K562 (cell line): ENCODE results near the gene GDPD2. TPM values are rescaled to one million over a fixed set of nuclear protein-coding genes. Genes with fewer than 3 reads are reported as not detected.
A peak's percentile ranks its signal among the peaks of the same experiment; 100 is the strongest.

Experiments
- BRCA1 ChIP-seq, 2 experiments: fragments of 450-650 bp in 1 of 2; sonication (generic) in 1 of 2; formaldehyde crosslinking in 1 of 2; IDR thresholded peaks; 2 replicates each; pipeline versions ENCODE4 v1.5.0 to v1.6.1; 2017 to 2020; ENCODE audit warnings: mild to moderate bottlenecking in 1 of 2, missing genetic modification reagents in 1 of 2
- KAT8 ChIP-seq: fragments of 450-650 bp; IDR thresholded peaks from 2 replicates; pipeline ENCODE4 v1.6.1; 2016; ENCODE audit warnings: low read depth, mild to moderate bottlenecking
- KDM4B ChIP-seq, 2 experiments: fragments of 450-650 bp in 1 of 2; sonication (generic) in 1 of 2; IDR thresholded peaks; 2 replicates each; pipeline ENCODE4 v1.6.1; 2016 to 2017; ENCODE audit warnings: borderline replicate concordance in 2 of 2, antibody characterized with exemption in 1 of 2, low read depth in 1 of 2, mild to moderate bottlenecking in 1 of 2
- KDM5B ChIP-seq: fragments of 200-600 bp; sonication (generic); IDR thresholded peaks from 2 replicates; pipeline ENCODE4 v1.6.1; 2012; ENCODE audit warnings: low read depth, mild to moderate bottlenecking, moderate library complexity, low read length, control low read depth, inconsistent platforms; ENCODE audit not compliant: insufficient replicate concordance
- NEUROD1 ChIP-seq: fragments of 150-350 bp; IDR thresholded peaks from 2 replicates; pipeline ENCODE4 v1.6.1; 2014; ENCODE audit warnings: borderline replicate concordance, low read length, low read depth; ENCODE audit not compliant: partially characterized antibody
- NR2C2 ChIP-seq, 2 experiments: fragments of 200-800 bp in 1 of 2; sonication (Bioruptor generic) in 1 of 2; sonication (generic) in 1 of 2; formaldehyde crosslinking in 1 of 2; IDR thresholded peaks; 2 replicates each; pipeline versions ENCODE4 v1.6.1 to v1.8.0; 2016 to 2022; ENCODE audit warnings: mild to moderate bottlenecking in 1 of 2, missing compliant biosample characterization in 1 of 2, missing genetic modification characterization in 1 of 2, missing genetic modification reagents in 1 of 2
- POLR2H ChIP-seq: IDR thresholded peaks from 2 replicates; pipeline ENCODE4 v1.6.1; 2016; ENCODE audit warnings: missing genetic modification characterization, low read depth, mild to moderate bottlenecking, control low read depth, missing compliant biosample characterization, moderate library complexity
- POU5F1 ChIP-seq: fragments of 150-350 bp; IDR thresholded peaks from 2 replicates; pipeline ENCODE4 v1.6.1; 2014; ENCODE audit warnings: borderline replicate concordance, low read length, low read depth, mild to moderate bottlenecking; ENCODE audit not compliant: partially characterized antibody
- RBM17 ChIP-seq: fragments of 200-400 bp; formaldehyde crosslinking; IDR thresholded peaks from 2 replicates; pipeline ENCODE4 v1.6.1; 2017; ENCODE audit warnings: low read depth, mild to moderate bottlenecking, low read length, borderline replicate concordance
- SMARCB1 ChIP-seq: IDR thresholded peaks from 2 replicates; pipeline ENCODE4 v1.6.1; 2011; ENCODE audit warnings: improper control_type of control experiment, low read depth; ENCODE audit not compliant: insufficient read length
- SMC3 ChIP-seq: conservative IDR thresholded peaks from 2 replicates; pipeline ENCODE4 v1.6.1; 2011; ENCODE audit warnings: low read depth, low read length, improper control_type of control experiment; ENCODE audit not compliant: insufficient read depth
- TBL1XR1 ChIP-seq, 2 experiments: IDR thresholded peaks; 2 replicates each; pipeline ENCODE4 v1.6.1; 2012; ENCODE audit warnings: improper control_type of control experiment in 2 of 2, low read length in 2 of 2, mild to moderate bottlenecking in 1 of 2
- WHSC1 ChIP-seq: IDR thresholded peaks from one replicate; pipeline ENCODE4 v1.6.1; 2012; ENCODE audit warnings: low read length, control low read depth, inconsistent platforms
- ZBTB7A ChIP-seq: IDR thresholded peaks from 2 replicates; pipeline ENCODE4 v1.6.1; 2011; ENCODE audit warnings: low read depth, mild to moderate bottlenecking, low read length, moderate library complexity, borderline replicate concordance; ENCODE audit not compliant: control insufficient read depth
- ZC3H4 ChIP-seq: sonication (generic); formaldehyde crosslinking; IDR thresholded peaks from 2 replicates; pipeline ENCODE4 v1.9.0; 2021; ENCODE audit warnings: missing genetic modification reagents, borderline replicate concordance
- ZFP36 ChIP-seq: fragments of 150-350 bp; IDR thresholded peaks from 2 replicates; pipeline ENCODE4 v1.6.1; 2018; ENCODE audit warnings: low read length, low read depth; ENCODE audit not compliant: partially characterized antibody
- ZNF12 ChIP-seq: sonication (generic); formaldehyde crosslinking; IDR thresholded peaks from 2 replicates; pipeline ENCODE4 v1.4.0; 2020; ENCODE audit warnings: mild to moderate bottlenecking, missing genetic modification reagents
- ZNF583 ChIP-seq: fragments of 250-450 bp; sonication (Bioruptor Pico); IDR thresholded peaks from 2 replicates; pipeline ENCODE4 v1.4.0; 2020
- ZNF707 ChIP-seq: fragments of 250-450 bp; sonication (Bioruptor Pico); conservative IDR thresholded peaks from 2 replicates; pipeline ENCODE4 v1.8.0; 2022; ENCODE audit warnings: inconsistent platforms, mild to moderate bottlenecking, moderate library complexity
- polyA plus RNA-seq, 8 experiments: library from polyadenylated mRNA; depleted of rRNA in 4 of 8; stranded (reverse) in 5 of 8; unstranded in 3 of 8; fragments of >200 nt; fragmentation: Nextera tagmentation in 2 of 8; fragmentation: Illumina TruSeq in 1 of 8; extraction: Ambion mirVana in 2 of 8; extraction: Trizol in 1 of 8; gene quantifications; 2 replicates each; pipeline versions ENCODE4 v1.2.1 to v1.2.3, GENCODE V29; 2011 to 2014; ENCODE audit warnings: inconsistent platforms in 1 of 8, missing spikeins in 1 of 8
- total RNA-seq, 7 experiments: library from RNA; depleted of rRNA in 6 of 7; stranded (reverse); fragments of >200 nt in 6 of 7; fragmentation: Illumina TruSeq in 2 of 7; extraction: Trizol in 2 of 7; gene quantifications; 2 replicates each; pipeline versions ENCODE4 v1.2.1 to v1.2.3, GENCODE V29; 2011 to 2021; ENCODE audit warnings: low replicate concordance in 1 of 7
- TF ChIP-seq, protein P1 (sequence below): fragments of 450-650 bp; IDR thresholded peaks from 2 replicates; pipeline ENCODE4 v1.6.1; 2017; ENCODE audit warnings: mild to moderate bottlenecking, moderate library complexity
- TF ChIP-seq, protein P2 (sequence below): sonication (generic); formaldehyde crosslinking; IDR thresholded peaks from 2 replicates; pipeline ENCODE4 v1.8.1; 2023; ENCODE audit warnings: mild to moderate bottlenecking, missing genetic modification reagents
- TF ChIP-seq, protein P3 (sequence below): sonication (generic); formaldehyde crosslinking; IDR thresholded peaks from 2 replicates; pipeline ENCODE4 v1.8.0; 2022; ENCODE audit warnings: missing genetic modification reagents, mild to moderate bottlenecking, moderate library complexity, borderline replicate concordance

Gene GDPD2
- total and polyA plus RNA-seq, 9 of the 15 experiments (the other 6 are each of a cell fraction or from before 2014, with no cell fraction given): not detected

DNA sequence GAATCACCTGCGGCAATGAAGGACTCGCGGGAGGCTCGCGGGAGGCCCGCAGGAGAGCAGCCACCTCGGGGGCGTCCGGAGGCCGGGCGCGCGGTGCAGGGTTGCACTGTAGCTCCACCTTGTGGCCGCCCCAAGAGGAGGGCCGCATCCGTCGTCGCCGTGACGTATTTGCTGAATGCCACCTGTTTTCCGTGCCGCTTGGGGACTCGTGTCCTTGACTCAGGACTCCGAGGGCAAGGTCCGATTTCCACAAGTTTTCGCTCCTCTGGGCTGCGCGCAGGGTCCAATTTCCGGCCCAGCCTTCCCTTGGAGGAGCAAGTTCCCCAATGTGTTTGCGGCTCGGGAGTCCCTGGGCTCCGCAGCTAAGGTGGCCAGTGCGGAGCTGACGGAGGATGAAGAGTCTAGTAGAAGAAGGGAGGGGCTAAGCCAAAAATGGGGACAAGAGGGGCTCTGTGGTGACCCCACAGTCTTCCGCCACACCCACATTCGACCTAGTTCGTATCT is 10.8 kb downstream of the GDPD2 start (continued):
- peak; percentile 58 for TF ChIP-seq SMARCB1
- TF ChIP-seq TBL1XR1 (IDR thresholded peaks at IDR 0.05; ENCODE audit: low read length in 2 of 2): no peak
- no peak for TF ChIP-seq ZFP36
- TF ChIP-seq NR2C2 (CRISPR knock-in tag; IDR thresholded peaks at IDR 0.05): no peak
- 0 out of 2 replicates have a peak, but pooled peaks have one; percentile 24 for TF ChIP-seq NR2C2 (tag; IDR thresholded peaks at IDR 0.05)
- TF ChIP-seq ZNF12: no peak
- TF ChIP-seq, protein P1, sequence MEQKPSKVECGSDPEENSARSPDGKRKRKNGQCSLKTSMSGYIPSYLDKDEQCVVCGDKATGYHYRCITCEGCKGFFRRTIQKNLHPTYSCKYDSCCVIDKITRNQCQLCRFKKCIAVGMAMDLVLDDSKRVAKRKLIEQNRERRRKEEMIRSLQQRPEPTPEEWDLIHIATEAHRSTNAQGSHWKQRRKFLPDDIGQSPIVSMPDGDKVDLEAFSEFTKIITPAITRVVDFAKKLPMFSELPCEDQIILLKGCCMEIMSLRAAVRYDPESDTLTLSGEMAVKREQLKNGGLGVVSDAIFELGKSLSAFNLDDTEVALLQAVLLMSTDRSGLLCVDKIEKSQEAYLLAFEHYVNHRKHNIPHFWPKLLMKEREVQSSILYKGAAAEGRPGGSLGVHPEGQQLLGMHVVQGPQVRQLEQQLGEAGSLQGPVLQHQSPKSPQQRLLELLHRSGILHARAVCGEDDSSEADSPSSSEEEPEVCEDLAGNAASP: no peak
- TF ChIP-seq BRCA1 (IDR thresholded peaks at IDR 0.05): no peak
- TF ChIP-seq BRCA1 (CRISPR knock-in tag; IDR thresholded peaks at IDR 0.05): no peak
- no peak for TF ChIP-seq POU5F1
- no peak for TF ChIP-seq WHSC1
- no peak for TF ChIP-seq KDM4B (IDR thresholded peaks at IDR 0.05; ENCODE audit: borderline replicate concordance in 2 of 2, low read depth in 1 of 2)
- TF ChIP-seq SMC3: peak; percentile 56; the same call in 1 of the 2 replicates
- no peak for TF ChIP-seq ZNF583 (CRISPR knock-in tag)
- no peak for TF ChIP-seq RBM17
- no peak for TF ChIP-seq NEUROD1
- TF ChIP-seq, protein P2, sequence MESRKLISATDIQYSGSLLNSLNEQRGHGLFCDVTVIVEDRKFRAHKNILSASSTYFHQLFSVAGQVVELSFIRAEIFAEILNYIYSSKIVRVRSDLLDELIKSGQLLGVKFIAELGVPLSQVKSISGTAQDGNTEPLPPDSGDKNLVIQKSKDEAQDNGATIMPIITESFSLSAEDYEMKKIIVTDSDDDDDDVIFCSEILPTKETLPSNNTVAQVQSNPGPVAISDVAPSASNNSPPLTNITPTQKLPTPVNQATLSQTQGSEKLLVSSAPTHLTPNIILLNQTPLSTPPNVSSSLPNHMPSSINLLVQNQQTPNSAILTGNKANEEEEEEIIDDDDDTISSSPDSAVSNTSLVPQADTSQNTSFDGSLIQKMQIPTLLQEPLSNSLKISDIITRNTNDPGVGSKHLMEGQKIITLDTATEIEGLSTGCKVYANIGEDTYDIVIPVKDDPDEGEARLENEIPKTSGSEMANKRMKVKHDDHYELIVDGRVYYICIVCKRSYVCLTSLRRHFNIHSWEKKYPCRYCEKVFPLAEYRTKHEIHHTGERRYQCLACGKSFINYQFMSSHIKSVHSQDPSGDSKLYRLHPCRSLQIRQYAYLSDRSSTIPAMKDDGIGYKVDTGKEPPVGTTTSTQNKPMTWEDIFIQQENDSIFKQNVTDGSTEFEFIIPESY: peak; percentile 56; the same call in 1 of the 2 replicates
- peak; percentile 48 for TF ChIP-seq KDM5B
- TF ChIP-seq ZBTB7A: peak; percentile 68; the same call in 1 of the 2 replicates
- no peak for TF ChIP-seq POLR2H
- no peak for TF ChIP-seq KAT8
- TF ChIP-seq, protein P3, sequence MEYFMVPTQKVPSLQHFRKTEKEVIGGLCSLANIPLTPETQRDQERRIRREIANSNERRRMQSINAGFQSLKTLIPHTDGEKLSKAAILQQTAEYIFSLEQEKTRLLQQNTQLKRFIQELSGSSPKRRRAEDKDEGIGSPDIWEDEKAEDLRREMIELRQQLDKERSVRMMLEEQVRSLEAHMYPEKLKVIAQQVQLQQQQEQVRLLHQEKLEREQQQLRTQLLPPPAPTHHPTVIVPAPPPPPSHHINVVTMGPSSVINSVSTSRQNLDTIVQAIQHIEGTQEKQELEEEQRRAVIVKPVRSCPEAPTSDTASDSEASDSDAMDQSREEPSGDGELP (CRISPR knock-in tag): peak; percentile 87
- no peak for TF ChIP-seq ZC3H4 (CRISPR knock-in tag)
- no peak for TF ChIP-seq ZNF707 (CRISPR knock-in tag)
